Activated CD8-positive, alpha-beta memory T cell treated with anti-CD3 and anti-CD28 coated beads, Interleukin-2, amount 50 U/mL, for 1 hour (primary cell): ENCODE data around the gene PRSS37.
"Not testable (repeated sequence)": the region's sequence is repeated elsewhere in the genome, so short reads cannot be mapped to it uniquely, and the experiment has no call there.

Experiments
- DNase-seq: peaks from one replicate; pipeline ENCODE4 v3.0.0-alpha.2; 2020; ENCODE audit errors: extremely low read depth

PRSS37 gene, protein sequence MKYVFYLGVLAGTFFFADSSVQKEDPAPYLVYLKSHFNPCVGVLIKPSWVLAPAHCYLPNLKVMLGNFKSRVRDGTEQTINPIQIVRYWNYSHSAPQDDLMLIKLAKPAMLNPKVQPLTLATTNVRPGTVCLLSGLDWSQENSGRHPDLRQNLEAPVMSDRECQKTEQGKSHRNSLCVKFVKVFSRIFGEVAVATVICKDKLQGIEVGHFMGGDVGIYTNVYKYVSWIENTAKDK

DNA sequence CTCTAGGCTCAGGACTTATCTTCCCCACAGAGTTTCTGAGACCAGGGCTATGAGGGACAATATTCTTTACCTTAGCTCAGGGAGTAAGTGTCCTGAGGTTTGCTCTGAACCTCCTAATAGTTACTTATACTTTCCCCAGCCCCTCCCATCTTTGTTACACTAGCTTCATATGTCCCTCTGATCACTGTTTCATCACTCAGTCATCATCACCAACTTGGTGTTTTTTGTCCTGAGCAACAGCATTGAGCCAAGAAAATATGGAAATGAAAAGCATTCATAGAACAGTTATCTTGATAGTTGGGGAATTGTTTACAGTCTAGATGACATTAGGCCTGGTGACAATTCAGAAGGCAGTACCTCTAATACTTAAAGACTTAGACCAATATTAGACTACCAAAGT is at the start of gene PRSS37:
Gene PRSS37, minus strand, starts transcription at position 101 of the 400 bp plus-strand sequence. CDS start 436 bp downstream, outside the sequence.
- no peak for DNase-seq

- no peak for DNase-seq
Observed at GRCh38 chr7:141889321-141889720, 48.0 kb upstream of the PRSS37 start.

GRCh38 chr7:141884539-141885225 is 43.4 kb upstream of the PRSS37 start:
- DNase-seq, result no peak

- DNase-seq, result no peak
Observed at GRCh38 chr7:141880960-141881359, 39.7 kb upstream of the PRSS37 start.

GRCh38 chr7:141877365-141877764 is 36.1 kb upstream of the PRSS37 start:
- no peak for DNase-seq

DNA sequence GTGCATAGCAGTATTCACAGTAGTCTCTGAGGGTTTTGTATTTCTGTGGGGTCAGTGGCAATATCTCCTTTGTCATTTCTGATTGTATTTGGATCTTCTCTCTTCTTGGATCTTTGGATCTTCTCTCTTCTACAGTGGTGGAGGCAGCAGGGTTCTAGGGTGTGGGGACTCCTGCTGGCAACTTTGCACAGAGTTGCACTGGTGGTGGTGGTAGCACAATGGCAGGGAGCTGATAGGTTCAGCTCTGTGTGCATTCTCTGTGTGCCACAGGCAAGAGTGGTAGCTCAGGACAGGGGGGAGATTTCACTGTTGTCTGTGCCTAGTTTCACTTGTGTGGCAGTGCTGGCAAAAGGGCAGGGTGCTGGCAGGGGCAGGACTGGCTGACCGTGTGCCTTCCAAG is 35.1 kb upstream of the PRSS37 start:
- no peak for DNase-seq

GRCh38 chr7:141875453-141875852 is 34.2 kb upstream of the PRSS37 start:
- DNase-seq, result no peak

DNA sequence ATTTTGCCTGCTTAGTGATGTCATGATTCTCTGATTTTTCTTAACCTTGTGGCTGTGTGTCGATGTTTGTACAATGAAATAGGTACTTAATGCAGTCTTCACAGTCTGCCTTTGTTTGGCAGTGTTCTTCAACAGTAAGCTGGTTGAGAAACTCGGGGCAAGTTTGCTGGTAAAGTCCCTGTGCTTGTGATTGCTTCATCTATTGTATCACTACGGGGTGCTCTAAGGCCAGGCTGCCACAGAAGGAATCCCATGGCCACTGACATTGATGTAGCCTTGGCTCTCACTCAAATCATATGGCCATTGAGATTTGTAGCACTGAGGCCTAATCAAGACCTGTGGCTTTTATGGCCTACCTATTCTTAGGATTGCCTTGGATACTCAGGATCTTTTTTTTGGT is 33.5 kb upstream of the PRSS37 start:
- DNase-seq, result no peak

GRCh38 chr7:141872931-141873330 is 31.6 kb upstream of the PRSS37 start:
- no peak for DNase-seq

DNA sequence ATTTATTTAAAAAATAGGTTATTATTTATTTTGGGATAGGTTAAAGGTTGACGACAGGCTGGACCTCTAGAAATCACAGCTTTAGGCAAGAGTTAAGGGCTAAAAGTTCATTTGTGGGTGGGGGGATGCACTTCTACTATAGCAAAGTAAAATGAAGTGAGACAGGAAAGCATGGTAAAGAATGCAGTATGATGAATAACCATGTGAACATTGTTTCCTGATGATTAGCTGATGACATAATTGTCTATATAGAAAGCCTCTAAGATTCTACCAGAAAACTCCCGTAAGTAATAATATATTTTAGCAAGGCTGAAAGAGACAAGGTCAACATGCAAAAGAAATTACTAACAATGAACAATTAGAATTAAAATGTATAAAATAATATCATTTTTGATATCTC is 25.7 kb upstream of the PRSS37 start:
- no peak for DNase-seq

GRCh38 chr7:141864765-141865447 is 23.6 kb upstream of the PRSS37 start:
- no peak for DNase-seq

GRCh38 chr7:141860207-141860606 is 18.9 kb upstream of the PRSS37 start:
- DNase-seq, result no peak

GRCh38 chr7:141847996-141848395 is 6.7 kb upstream of the PRSS37 start:
- no peak for DNase-seq

DNA sequence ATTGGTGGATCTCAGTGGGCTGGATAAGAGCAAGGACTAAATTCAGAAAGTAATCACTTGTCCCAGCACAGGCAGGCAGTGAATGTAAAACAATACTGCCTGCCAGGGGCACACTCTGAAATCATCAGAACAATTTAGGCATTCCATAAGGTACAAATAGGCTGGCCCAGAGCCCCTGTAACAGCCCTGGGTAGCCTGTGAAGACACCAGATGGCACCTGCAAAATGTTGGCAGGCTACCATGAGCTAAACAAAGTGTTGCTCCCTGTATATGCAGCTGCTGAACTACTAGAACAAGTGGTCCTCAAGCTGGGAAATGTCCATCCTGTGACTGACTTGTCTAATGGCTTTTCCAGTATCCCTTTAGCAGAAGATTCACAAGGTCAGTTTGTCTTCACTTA is 3.0 kb upstream of the PRSS37 start:
- DNase-seq, result no peak

- no peak for DNase-seq
Observed at GRCh38 chr7:141842904-141843303, 1.6 kb upstream of the PRSS37 start.

- DNase-seq, result no peak
Observed at GRCh38 chr7:141840708-141841107, 577 bp downstream of the PRSS37 start.

DNA sequence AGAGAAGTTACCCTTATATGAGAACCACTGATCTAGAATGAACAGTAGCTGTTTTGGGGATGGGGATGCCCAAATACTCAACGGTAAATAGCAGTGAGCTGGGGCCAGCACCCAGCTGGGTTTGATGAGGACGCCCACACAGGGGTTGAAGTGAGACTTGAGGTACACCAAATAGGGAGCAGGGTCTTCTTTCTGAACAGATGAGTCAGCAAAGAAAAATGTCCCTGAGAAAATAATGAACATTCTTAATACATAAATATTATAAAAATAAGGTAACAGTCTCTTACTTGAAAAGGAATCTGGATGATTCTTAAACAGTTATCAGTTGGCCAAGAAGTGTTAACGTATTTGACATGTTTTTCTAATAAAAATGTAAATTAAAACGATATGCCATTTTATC is 2.0 kb downstream of the PRSS37 start:
- no peak for DNase-seq

- DNase-seq, result no peak
Observed at GRCh38 chr7:141838581-141838980, 2.7 kb downstream of the PRSS37 start.

DNA sequence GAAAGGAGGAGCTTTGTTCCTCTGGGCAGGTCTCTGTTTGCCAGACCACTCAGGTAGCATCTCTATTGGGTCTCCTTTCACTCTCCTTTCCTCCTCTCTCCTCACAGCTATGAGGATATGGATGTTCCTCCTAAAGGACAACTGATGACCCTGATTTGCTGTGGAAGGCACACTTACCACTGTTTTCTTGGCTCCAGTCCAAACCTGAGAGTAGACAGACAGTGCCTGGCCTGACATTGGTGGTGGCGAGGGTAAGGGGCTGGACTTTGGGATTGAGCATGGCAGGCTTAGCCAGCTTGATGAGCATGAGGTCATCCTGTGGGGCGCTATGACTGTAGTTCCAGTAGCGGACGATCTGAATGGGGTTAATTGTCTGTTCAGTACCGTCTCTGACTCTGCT is 3.6 kb downstream of the PRSS37 start:
- DNase-seq, result no peak

GRCh38 chr7:141822432-141822831 is 18.9 kb downstream of the PRSS37 start:
- not testable (repeated sequence) for DNase-seq

- DNase-seq, result no peak
Observed at GRCh38 chr7:141820067-141820466, 21.2 kb downstream of the PRSS37 start.

- no peak for DNase-seq
Observed at GRCh38 chr7:141792526-141792925, 48.8 kb downstream of the PRSS37 start.

DNA sequence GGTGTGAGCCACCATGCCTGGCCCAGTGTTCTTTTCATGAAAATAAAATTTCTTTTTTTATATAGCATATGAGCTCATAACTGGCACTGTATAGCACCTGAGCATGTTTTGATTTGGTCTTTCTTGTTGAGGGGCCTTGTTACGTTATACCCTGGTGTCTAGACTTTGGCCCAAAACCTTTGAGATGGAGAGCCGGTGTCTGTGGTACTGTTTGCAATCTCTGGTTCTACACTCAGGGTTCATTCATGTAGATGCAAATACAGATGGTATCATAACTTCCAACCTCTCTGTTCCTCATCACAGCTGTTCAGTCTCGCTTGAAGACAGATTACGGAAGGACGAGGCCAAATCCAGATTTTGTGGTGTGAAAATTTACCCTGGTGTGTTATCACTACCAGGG is 51.4 kb downstream of the PRSS37 start, which contains the start of gene TAS2R5:
Gene TAS2R5, plus strand, starts transcription at position 301 of the 400 bp plus-strand sequence. CDS start 145 bp downstream, outside the sequence.
- DNase-seq, result no peak
